Measurements from ENCODE around the gene HDAC7.

Gene HDAC7

GRCh38 chr12:47741340-47741703 is 78.4 kb downstream of the HDAC7 start:
- no peak for TF ChIP-seq CTCF (IDR thresholded peaks at IDR 0.05; ENCODE audit: control extremely low read depth, extremely low read depth, low read depth, missing control alignments)
- POLR2A ChIA-PET, result interaction anchor here (0.9 to 1.5 kb wide), 3 partner anchors 15 to 416 kb away, joined by 3 to 5 read pairs (median 4); partner anchors contain the start of gene ASB8
- CTCF ChIA-PET, result interaction anchor here (0.7 to 46.2 kb wide), 32 partner anchors 14 to 709 kb away, joined by 3 to 1524 read pairs (median 5); partner anchors contain the start of genes ENDOU, HDAC7, RAPGEF3 and RPAP3
- DNase-seq (ENCODE audit: extremely low spot score), result peak; percentile 17

- ChIA-PET POLR2A (interaction anchor here (0.9 to 1.5 kb wide), 3 partner anchors 16 to 417 kb away, joined by 3 to 5 read pairs (median 4); partner anchors contain the start of gene ASB8), CTCF (interaction anchor here (0.9 to 46.2 kb wide), 24 partner anchors 13 to 708 kb away, joined by 3 to 1524 read pairs (median 6); partner anchors contain the start of genes ENDOU, HDAC7, RAPGEF3 and RPAP3)
- peak; percentile 44 for DNase-seq (ENCODE audit: extremely low spot score)
- no peak for TF ChIP-seq CTCF (IDR thresholded peaks at IDR 0.05; ENCODE audit: control extremely low read depth, extremely low read depth, low read depth, missing control alignments)
Observed at GRCh38 chr12:47740606-47741339, 78.9 kb downstream of the HDAC7 start.

- POLR2A ChIA-PET, result interaction anchor here (1.5 kb wide), 1 partner anchor 22 kb away, joined by 4 read pairs; no protein-coding TSS in a partner anchor
- DNase-seq (ENCODE audit: extremely low spot score), result peak; percentile 76
- CTCF ChIA-PET, result interaction anchor here (1.1 to 46.2 kb wide), 12 partner anchors 13 to 210 kb away, joined by 4 to 1524 read pairs (median 24); partner anchors contain the start of genes ENDOU, HDAC7, RAPGEF3 and SLC48A1
- no peak for TF ChIP-seq CTCF (IDR thresholded peaks at IDR 0.05; ENCODE audit: control extremely low read depth, extremely low read depth, low read depth, missing control alignments)
Observed at GRCh38 chr12:47739979-47740378, 79.7 kb downstream of the HDAC7 start.

DNA sequence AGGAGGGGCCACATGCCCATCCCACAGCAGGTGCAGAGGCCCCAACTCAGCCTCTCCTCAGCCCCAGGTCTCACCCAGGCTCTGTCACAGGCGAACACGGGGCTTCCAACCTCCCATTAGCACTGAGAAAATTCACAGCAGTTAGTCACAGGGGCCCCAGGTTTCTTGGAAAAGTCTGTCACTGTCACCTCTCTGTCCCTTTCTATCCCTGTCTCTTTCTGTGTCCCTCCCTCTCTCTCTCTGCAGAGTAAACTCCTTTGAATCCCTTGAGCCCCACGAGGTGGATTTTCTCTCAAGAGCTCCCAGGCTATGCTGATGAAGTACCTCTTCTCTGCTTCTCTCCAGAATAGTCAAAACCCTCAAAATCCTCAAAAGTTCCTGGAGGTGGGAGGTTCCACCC is 80.4 kb downstream of the HDAC7 start:
- POLR2A ChIA-PET, result no interaction called here
- no peak for TF ChIP-seq CTCF (IDR thresholded peaks at IDR 0.05; ENCODE audit: control extremely low read depth, extremely low read depth, low read depth, missing control alignments)
- no peak for DNase-seq (ENCODE audit: extremely low spot score)
- CTCF ChIA-PET, result interaction anchor here (1.1 to 46.2 kb wide), 7 partner anchors 12 to 146 kb away, joined by 4 to 1524 read pairs (median 225); partner anchors contain the start of genes ENDOU, RAPGEF3 and SLC48A1

- peak; percentile 16 for DNase-seq (ENCODE audit: extremely low spot score)
- POLR2A ChIA-PET, result no interaction called here
- CTCF ChIA-PET, result interaction anchor here (7.3 to 46.2 kb wide), 4 partner anchors 19 to 97 kb away, joined by 117 to 1524 read pairs (median 339); partner anchors contain the start of genes RAPGEF3 and SLC48A1
- no peak for TF ChIP-seq CTCF (IDR thresholded peaks at IDR 0.05; ENCODE audit: control extremely low read depth, extremely low read depth, low read depth, missing control alignments)
Observed at GRCh38 chr12:47737936-47738594, 81.6 kb downstream of the HDAC7 start.

Data from GM10248 (cell line).